ENCODE measurements around the gene RNF151.

RNF151 gene

GRCh38 chr16:1942810-1943726 is 23.6 kb upstream of the RNF151 start, which contains the start of gene MSRB1:
TSS of gene MSRB1 (minus strand) at chr16:1943199. CDS start at chr16:1943156, 43 bp downstream.
- H3K9ac ChIP-seq (ENCODE audit: low read depth, low read length, poor library complexity, severe bottlenecking): peak within 1 kb of the TSS; percentile 87
- peak within 1 kb of the TSS; percentile 81; the same call in 1 of the 2 replicates for H2AFZ ChIP-seq (ENCODE audit: low read length)
- H3K4me3 ChIP-seq (ENCODE audit: low read length, poor library complexity, severe bottlenecking): peak within 1 kb of the TSS; percentile 85
- no peaks in the 10 kb centered on the region for H3F3A ChIP-seq (ENCODE audit: low read depth)
- H4K20me1 ChIP-seq (ENCODE audit: insufficient read depth, low read length, poor library complexity, severe bottlenecking): no peaks in the 10 kb centered on the region
- H3K36me3 ChIP-seq (ENCODE audit: insufficient read depth, low read length): no peaks in the 10 kb centered on the region
- H3K79me2 ChIP-seq (ENCODE audit: insufficient read depth, low read length): peaks cover 11% of the 10 kb centered on the region; the same call in 1 of the 2 replicates
- no peaks in the 10 kb centered on the region for H3K9me2 ChIP-seq (replicated peaks; ENCODE audit: low read depth, low read length)
- TF ChIP-seq, protein P1, sequence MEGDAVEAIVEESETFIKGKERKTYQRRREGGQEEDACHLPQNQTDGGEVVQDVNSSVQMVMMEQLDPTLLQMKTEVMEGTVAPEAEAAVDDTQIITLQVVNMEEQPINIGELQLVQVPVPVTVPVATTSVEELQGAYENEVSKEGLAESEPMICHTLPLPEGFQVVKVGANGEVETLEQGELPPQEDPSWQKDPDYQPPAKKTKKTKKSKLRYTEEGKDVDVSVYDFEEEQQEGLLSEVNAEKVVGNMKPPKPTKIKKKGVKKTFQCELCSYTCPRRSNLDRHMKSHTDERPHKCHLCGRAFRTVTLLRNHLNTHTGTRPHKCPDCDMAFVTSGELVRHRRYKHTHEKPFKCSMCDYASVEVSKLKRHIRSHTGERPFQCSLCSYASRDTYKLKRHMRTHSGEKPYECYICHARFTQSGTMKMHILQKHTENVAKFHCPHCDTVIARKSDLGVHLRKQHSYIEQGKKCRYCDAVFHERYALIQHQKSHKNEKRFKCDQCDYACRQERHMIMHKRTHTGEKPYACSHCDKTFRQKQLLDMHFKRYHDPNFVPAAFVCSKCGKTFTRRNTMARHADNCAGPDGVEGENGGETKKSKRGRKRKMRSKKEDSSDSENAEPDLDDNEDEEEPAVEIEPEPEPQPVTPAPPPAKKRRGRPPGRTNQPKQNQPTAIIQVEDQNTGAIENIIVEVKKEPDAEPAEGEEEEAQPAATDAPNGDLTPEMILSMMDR (conservative IDR thresholded peaks at IDR 0.05; ENCODE audit: low read length): no peak
- no peak for TF ChIP-seq EZH2phosphoT487 (IDR thresholded peaks at IDR 0.05; ENCODE audit: borderline replicate concordance)
- no peaks in the 10 kb centered on the region for H3K9me3 ChIP-seq (ENCODE audit: insufficient read depth, low read depth, low read length)
- H3K4me2 ChIP-seq (ENCODE audit: low read depth, low read length, poor library complexity, severe bottlenecking): peak within 1 kb of the TSS; percentile 79
- peaks cover 5% of the 10 kb centered on the region for H3K4me1 ChIP-seq (ENCODE audit: insufficient read depth, low read length, poor library complexity, severe bottlenecking)
- no peaks in the 10 kb centered on the region for H3K27me3 ChIP-seq (ENCODE audit: insufficient read depth, low read length, poor library complexity, severe bottlenecking)

GRCh38 chr16:1944612-1945199 is 21.9 kb upstream of the RNF151 start:
- Histone ChIP-seq H3K36me3 (ENCODE audit: insufficient read depth, low read length) (no peaks in the 10 kb centered on the region), H3K4me2 (ENCODE audit: low read depth, low read length, poor library complexity, severe bottlenecking) (no peak overlapping the region), H3K4me3 (ENCODE audit: low read length, poor library complexity, severe bottlenecking) (no peak overlapping the region), H3K79me2 (ENCODE audit: insufficient read depth, low read length) (peaks cover 11% of the 10 kb centered on the region; the same call in 1 of the 2 replicates), H3K9me2 (replicated peaks; ENCODE audit: low read depth, low read length) (no peaks in the 10 kb centered on the region), H4K20me1 (ENCODE audit: insufficient read depth, low read length, poor library complexity, severe bottlenecking) (no peaks in the 10 kb centered on the region), H3K27me3 (ENCODE audit: insufficient read depth, low read length, poor library complexity, severe bottlenecking) (no peaks in the 10 kb centered on the region), H3K9ac (ENCODE audit: low read depth, low read length, poor library complexity, severe bottlenecking) (no peak overlapping the region), H3K9me3 (ENCODE audit: insufficient read depth, low read depth, low read length) (no peaks in the 10 kb centered on the region), H3K4me1 (ENCODE audit: insufficient read depth, low read length, poor library complexity, severe bottlenecking) (peaks cover 5% of the 10 kb centered on the region), H3F3A (ENCODE audit: low read depth) (no peaks in the 10 kb centered on the region), H2AFZ (ENCODE audit: low read length) (no peak overlapping the region)
- TF ChIP-seq EZH2phosphoT487 (IDR thresholded peaks at IDR 0.05; ENCODE audit: borderline replicate concordance): no peak
- TF ChIP-seq, protein P1 (conservative IDR thresholded peaks at IDR 0.05; ENCODE audit: low read length): no peak

- Histone ChIP-seq H3K9ac (ENCODE audit: low read depth, low read length, poor library complexity, severe bottlenecking) (no peak overlapping the region), H3F3A (ENCODE audit: low read depth) (no peaks in the 10 kb centered on the region), H3K27me3 (ENCODE audit: insufficient read depth, low read length, poor library complexity, severe bottlenecking) (no peaks in the 10 kb centered on the region), H3K9me3 (ENCODE audit: insufficient read depth, low read depth, low read length) (no peaks in the 10 kb centered on the region), H3K79me2 (ENCODE audit: insufficient read depth, low read length) (peaks cover 11% of the 10 kb centered on the region; the same call in 1 of the 2 replicates), H3K4me1 (ENCODE audit: insufficient read depth, low read length, poor library complexity, severe bottlenecking) (peaks cover 5% of the 10 kb centered on the region), H2AFZ (ENCODE audit: low read length) (no peak overlapping the region), H3K4me3 (ENCODE audit: low read length, poor library complexity, severe bottlenecking) (no peak overlapping the region), H3K9me2 (replicated peaks; ENCODE audit: low read depth, low read length) (no peaks in the 10 kb centered on the region), H3K4me2 (ENCODE audit: low read depth, low read length, poor library complexity, severe bottlenecking) (no peak overlapping the region), H4K20me1 (ENCODE audit: insufficient read depth, low read length, poor library complexity, severe bottlenecking) (no peaks in the 10 kb centered on the region), H3K36me3 (ENCODE audit: insufficient read depth, low read length) (no peaks in the 10 kb centered on the region)
- TF ChIP-seq, protein P1 (conservative IDR thresholded peaks at IDR 0.05; ENCODE audit: low read length): no peak
- no peak for TF ChIP-seq EZH2phosphoT487 (IDR thresholded peaks at IDR 0.05; ENCODE audit: borderline replicate concordance)
Measured at GRCh38 chr16:1945559-1946391, 20.9 kb upstream of the RNF151 start.
